GM10266 (cell line): Measurements from ENCODE around the gene MAGEB17.

Experiments
- DNase-seq: peaks from one replicate; pipeline ENCODE4 v3.0.0; 2012; ENCODE audit errors: extremely low spot score
- TF ChIP-seq, protein P1 (sequence below): IDR thresholded peaks from 2 replicates; pipeline ENCODE4 v1.5.1; 2012; ENCODE audit warnings: mild to moderate bottlenecking, low read depth; ENCODE audit not compliant: control insufficient read depth, insufficient read depth; ENCODE audit errors: missing control alignments

The MAGEB17 gene

DNA sequence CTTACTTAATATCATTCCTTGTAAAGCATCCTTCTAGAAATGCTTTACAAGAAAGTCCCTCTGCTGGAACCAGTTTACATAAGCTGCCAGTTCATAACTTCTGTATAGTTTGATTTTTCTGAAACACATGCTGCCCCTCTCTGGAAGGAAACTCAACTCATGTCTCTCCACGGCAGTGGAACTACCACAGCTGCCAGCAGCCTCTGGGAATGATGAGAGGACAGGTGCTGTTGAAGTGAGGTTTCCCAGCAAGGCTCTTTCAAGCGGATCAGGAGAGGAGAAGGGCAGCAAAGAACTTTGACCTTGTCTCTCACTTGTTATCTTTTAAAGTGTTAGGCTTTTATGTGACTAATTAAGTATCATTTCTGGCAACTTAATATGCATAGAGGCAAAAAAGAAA is 36.6 kb upstream of the MAGEB17 start:
- DNase-seq, result no peak
- TF ChIP-seq, protein P1, sequence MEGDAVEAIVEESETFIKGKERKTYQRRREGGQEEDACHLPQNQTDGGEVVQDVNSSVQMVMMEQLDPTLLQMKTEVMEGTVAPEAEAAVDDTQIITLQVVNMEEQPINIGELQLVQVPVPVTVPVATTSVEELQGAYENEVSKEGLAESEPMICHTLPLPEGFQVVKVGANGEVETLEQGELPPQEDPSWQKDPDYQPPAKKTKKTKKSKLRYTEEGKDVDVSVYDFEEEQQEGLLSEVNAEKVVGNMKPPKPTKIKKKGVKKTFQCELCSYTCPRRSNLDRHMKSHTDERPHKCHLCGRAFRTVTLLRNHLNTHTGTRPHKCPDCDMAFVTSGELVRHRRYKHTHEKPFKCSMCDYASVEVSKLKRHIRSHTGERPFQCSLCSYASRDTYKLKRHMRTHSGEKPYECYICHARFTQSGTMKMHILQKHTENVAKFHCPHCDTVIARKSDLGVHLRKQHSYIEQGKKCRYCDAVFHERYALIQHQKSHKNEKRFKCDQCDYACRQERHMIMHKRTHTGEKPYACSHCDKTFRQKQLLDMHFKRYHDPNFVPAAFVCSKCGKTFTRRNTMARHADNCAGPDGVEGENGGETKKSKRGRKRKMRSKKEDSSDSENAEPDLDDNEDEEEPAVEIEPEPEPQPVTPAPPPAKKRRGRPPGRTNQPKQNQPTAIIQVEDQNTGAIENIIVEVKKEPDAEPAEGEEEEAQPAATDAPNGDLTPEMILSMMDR, result no peak

DNA sequence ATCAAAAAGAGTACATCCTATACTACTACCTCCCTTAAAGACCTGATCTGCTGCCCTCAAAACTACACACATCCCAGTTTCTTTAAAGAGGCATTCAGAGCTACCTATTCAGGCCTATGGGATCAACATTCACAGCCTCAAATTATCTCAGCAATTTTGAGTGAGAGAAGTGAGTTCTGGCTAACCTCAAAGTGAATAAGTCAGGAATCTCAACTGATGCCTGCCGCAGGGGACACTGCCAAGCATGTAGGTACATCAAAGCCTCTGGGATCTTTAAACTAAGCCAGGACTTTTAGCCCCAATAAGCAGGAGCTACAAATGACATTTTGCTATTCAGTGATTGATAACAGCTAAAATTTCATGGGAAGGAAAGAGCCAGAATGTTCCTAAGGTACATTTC is 32.3 kb upstream of the MAGEB17 start:
- no peak for DNase-seq
- TF ChIP-seq, protein P1, result no peak

- TF ChIP-seq, protein P1, result no peak
- DNase-seq, result no peak
Observed at GRCh38 chrX:16136080-16136479, 31.2 kb upstream of the MAGEB17 start.

DNA sequence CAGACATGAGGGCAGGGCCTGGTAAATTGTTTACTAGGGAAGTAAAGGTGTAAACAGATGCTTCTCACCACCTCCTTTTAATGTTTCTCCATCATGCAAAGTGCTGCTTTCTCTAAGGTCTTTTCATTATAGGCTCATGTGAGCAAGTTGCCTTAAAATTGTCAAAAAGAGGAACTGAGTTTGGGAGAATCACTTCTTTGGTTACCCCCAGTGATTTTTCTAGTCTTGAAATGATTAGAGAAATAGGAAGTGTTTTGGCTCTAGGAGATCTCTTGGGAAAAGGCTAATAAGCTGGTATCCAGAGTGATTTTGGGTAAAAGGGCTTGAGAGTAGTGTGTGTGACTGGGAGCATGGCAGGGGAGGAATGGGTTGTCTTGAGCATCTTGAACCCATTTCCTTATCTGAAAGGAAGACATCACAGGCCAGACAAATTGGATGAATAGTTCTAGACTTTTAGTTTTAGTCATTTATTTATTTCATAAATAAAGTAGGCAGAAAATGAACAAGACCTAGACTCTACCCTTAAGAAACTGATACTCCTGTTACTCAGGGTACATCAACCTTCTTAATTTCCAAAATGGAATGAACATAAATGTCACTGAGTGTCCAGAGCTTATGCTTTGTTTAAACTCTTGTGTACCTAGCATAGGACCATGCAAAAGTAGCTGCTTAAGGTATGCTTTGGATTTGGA is 29.7 kb upstream of the MAGEB17 start:
- TF ChIP-seq, protein P1, result no peak
- DNase-seq, result no peak

DNA sequence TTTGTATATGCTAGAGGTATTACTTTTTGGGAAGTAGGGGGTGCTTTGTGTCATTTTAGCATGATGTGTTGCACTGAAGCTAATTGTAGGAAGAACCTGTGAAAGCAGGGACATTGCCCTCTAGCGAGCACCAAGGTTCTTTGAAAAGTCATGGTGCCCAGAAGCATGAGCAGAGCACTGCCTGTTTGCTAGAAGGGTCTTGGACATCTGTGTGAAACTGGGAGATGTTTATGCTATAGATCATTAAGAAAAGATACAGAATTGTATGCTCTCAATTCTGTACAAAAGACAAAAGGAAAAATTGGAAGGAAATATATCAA is 29.2 kb upstream of the MAGEB17 start:
- TF ChIP-seq, protein P1, result peak; percentile 43

GRCh38 chrX:16140448-16140847 is 26.8 kb upstream of the MAGEB17 start:
- TF ChIP-seq, protein P1, result no peak
- DNase-seq, result no peak

More for the DNA sequence above, 29.2 kb upstream of the MAGEB17 start:
- DNase-seq, result no peak

DNA sequence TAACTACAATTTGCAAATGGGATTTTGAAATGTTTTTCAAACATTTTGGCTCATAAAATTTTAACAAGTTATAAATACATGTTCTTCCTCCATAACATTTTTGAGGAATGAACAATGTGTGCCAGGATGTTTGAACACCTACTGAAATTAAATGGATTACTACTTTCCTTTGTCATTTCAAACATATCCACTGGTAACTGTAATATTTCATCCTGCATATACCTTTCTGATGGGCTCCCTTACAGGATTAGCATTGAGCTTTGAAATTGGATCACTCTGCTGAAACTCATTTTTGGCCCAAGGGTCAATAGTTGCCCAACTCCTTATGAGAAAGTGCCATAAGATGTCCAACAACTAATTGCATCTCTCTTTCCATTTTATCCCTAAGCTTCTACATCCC is 26.3 kb upstream of the MAGEB17 start:
- DNase-seq, result no peak
- TF ChIP-seq, protein P1, result no peak
